Measurements from ENCODE around the gene GNAZ. TPM values are rescaled to one million over a fixed set of nuclear protein-coding genes. Genes with fewer than 3 reads are reported as not detected.
"Not testable (repeated sequence)": the region's sequence is repeated elsewhere in the genome, so short reads cannot be mapped to it uniquely, and the experiment has no call there.

The GNAZ gene
- total RNA-seq, result 3.1 TPM
- long read RNA-seq, partial matches to known transcripts, result 1 of 4 reads
- long read RNA-seq, other reads (novel, unspliced or antisense), result 1 of 4 reads

DNA sequence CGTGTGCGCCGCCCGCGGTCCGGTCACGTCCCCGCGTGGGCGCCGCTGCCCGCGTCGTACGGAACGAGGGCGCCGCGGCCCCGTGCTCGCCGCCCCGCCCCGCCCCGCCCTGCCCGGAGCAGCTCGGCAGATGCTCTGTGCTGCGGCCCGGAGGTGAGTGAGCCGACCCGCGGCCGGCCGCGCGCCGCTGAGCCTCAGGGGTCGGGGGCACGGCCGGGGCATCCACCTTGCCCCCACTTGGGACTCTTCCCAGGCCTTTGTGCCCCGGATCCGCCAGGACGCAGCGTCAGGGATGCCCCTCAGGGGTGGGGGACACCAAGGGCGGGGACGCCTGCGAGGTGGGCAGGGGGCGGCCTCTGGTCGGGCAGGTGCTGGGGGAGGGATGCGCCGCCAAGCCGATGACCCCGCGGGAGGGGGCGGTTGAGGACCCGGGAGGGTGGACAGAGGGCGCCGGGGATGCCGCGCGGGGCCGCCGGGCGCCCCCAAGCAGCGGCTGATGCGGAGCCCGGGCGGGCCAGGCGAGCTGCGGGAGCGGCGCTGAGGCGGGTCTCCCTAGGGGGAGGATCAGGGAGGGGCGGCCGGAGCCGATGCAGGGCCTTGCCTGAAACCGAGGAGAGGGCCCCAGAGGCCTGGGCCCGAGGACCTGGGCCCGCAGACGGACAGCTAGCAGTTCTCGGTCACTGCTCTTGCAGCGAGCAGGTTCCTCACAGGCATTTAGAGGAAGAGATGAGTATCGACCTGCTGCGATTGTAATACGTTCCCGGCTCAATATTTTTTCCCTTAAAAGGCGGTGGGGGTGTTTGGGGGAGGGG, at the start of gene GNAZ:
Gene GNAZ, plus strand, starts transcription at position 102 of the 812 bp plus-strand sequence. CDS start 25,177 bp downstream, outside the sequence.
- ATAC-seq, result no peak
- intact Hi-C loops (cut with DNase I), result no loop called here
- peak; percentile 60 for DNase-seq (ENCODE audit: missing footprints)

DNA sequence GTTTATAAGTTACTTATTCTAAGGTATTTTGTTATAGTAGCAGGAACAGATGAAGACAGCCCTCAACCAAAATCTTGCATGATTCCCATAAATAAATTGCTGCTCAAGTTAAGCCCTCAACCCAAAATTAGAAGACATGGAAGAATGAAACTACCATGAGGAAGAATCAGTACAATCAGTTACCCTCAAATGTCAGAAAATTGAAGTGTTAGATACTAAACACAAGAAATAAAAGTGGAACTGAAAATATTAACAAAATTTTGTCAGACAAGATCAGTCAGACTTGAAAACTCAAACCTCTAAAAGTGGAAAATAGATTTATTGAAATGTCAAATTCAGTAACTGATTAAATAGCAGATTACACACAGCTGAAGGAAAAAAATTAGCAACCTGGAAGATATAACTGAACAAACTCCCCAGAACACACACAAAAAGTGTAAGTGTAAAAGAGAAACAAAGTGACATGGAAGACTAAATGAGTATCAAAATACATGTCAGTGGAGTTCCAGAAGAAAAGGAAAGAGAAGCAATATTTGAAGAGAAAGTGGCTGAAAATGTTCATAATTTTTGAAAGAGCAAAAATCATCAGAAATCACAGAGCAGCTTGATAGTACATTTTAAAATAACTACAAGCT, 49.5 kb upstream of the GNAZ start:
- intact Hi-C loops (cut with DNase I), result no loop called here
- ATAC-seq (no peak), DNase-seq (ENCODE audit: missing footprints) (no peak)

GRCh38 chr22:23021660-23022353, 48.5 kb upstream of the GNAZ start:
- DNase-seq (ENCODE audit: missing footprints); intact Hi-C loops (cut with DNase I); ATAC-seq: not testable (repeated sequence)

DNA sequence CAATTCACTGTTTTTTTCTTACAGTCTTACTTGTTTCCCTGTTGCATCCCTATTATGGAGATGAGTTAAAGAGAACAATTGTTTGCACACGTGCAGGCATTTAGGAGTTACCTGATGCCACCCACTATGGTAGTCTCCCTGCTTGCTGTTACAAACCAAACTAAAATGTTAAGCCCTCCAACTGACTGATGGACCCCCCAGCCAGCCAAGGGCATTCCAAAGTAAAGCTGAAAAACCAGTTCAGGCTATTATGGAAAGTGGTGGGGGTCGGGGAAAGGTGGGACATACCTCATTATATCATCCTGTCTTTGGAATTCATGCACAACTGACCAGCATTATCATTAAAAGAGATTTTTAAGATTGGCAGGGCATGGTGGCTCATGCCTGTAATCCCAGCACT, 47.0 kb upstream of the GNAZ start:
- DNase-seq (ENCODE audit: missing footprints) (no peak), ATAC-seq (no peak)
- intact Hi-C loops (cut with DNase I), result no loop called here

DNA sequence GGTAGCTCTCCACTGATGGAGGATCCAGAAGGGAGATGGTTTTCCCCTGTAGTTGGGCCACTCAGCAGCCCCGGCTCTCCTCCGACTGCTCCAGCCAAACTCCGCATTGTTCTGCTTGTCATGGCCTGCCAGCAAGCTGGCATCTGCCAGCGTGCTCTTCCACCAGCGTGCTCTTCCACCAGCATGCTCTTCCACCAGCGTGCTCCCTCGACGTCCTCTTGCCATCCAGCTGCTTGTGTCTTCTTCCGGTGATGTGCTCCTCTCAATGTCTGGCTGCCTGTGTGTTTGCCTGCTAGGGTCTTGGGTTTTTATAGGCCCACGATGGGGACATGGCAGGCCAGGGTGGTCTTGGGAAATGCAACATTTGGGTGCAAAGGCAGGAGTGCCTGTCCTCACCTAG, 43.5 kb upstream of the GNAZ start:
- ATAC-seq (no peak), DNase-seq (ENCODE audit: missing footprints) (no peak)
- intact Hi-C loops (cut with DNase I), result no loop called here

DNA sequence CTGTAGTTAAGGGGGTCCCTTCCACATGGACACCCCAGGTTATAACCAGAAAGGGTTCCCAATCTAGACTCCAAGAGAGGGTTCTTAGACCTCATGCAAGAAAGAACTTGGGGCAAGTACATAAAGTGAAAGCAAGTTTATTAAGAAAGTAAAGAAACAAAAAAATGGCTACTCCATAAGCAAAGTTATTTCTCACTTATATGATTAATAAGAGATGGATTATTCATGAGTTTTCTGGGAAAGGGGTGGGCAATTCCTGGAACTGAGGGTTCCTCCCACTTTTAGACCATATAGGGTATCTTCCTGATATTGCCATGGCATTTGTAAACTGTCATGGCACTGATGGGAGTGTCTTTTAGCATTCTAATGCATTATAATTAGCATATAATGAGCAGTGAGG, 42.5 kb upstream of the GNAZ start:
- ATAC-seq; intact Hi-C loops (cut with DNase I); DNase-seq (ENCODE audit: missing footprints): not testable (repeated sequence)

- ATAC-seq, result no peak
- intact Hi-C loops (cut with DNase I), result no loop called here
- no peak for DNase-seq (ENCODE audit: missing footprints)
Measured at GRCh38 chr22:23029521-23030228, 40.6 kb upstream of the GNAZ start.

DNA sequence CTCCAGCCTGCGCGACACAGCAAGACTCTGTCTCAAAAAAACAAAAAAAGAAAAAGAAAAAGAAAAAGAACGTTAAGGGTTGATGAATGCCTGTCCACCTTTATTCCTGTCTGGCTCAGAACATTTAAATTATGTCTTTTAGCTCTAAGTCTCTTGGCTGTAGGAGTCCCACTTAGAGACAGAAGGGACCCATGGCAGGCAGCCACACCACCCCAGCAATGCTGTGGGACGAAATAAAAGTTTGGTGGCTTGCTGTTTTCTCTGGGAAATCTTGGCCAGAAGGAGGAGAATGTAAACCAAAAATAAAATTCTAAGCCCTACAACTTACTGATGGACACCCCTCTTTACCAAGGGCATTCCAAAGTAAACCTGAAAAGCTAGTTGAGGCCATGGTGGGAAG, 38.9 kb upstream of the GNAZ start:
- DNase-seq (ENCODE audit: missing footprints) (no peak), ATAC-seq (no peak)
- intact Hi-C loops (cut with DNase I), result no loop called here

- intact Hi-C loops (cut with DNase I), result no loop called here
- no peak for ATAC-seq
- no peak for DNase-seq (ENCODE audit: missing footprints)
Measured at GRCh38 chr22:23031786-23032185, 38.5 kb upstream of the GNAZ start.

DNA sequence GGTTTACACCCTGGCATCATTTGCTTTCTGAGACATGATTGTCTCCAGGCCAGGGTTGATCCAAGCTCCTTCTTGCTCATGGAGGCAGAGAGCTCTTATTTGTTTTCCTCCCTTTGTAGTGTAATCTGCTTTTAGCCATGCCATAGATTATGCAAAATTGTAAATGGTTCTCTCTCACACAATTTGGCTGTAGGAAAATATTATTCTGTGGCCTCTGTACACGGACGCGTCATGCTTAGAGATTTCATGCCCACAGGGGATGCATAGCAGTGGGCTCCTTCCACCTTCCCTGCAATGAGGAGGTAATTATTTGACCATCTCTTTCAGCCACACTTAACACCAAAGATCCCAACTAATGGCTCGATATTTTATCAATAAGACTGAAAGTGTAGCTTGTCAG, 37.7 kb upstream of the GNAZ start:
- DNase-seq (ENCODE audit: missing footprints), result no peak
- intact Hi-C loops (cut with DNase I), result no loop called here
- no peak for ATAC-seq

GRCh38 chr22:23033116-23033905, 37.0 kb upstream of the GNAZ start:
- intact Hi-C loops (cut with DNase I), result no loop called here
- DNase-seq (ENCODE audit: missing footprints), result peak; percentile 23
- ATAC-seq, result no peak

DNA sequence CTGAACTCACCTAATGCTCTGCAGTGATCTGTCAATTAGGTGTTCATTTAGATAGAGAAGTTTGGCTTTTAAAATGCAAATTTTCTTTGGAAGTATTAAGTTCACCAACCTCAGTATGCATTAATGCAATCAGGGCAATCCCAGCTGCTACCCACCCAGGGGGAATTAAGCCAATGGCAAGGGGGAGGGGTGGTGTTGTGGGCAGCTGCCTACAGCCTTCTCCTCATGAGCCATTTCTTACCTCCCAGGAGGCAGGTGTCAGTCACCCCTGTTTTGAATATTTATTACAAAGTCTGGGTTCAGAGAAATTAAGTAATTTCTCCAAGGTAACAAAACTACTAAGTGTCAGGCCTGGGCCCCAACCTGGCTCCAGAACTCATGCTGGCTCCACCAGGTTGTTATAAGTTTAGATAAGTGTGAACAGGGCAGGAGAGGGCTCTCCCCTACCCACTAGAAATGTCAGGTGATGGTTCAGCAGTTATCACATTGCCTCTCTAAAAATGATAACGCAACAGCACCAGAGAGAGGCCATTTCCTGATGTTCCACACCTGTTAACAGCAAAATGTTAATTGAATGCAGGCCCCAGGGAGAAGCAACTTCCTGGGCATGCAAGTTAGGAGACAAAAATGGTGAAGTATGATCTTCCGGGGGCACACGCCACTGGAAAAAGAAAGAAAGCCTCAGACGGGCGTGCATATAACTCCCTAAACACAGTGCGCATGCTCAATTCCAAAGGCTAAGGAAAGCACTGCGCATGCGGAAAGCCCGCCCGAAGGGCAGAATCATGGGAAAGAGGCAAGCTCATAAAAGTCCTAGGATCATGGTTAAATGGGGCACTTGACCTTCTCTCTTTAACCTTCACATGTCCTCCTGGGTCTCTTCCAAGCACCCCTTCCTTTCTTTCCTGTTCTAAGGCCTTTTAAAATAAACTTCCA, 35.4 kb upstream of the GNAZ start:
- DNase-seq (ENCODE audit: missing footprints) (peak; percentile 30), ATAC-seq (no peak)
- intact Hi-C loops (cut with DNase I), result no loop called here

- ATAC-seq (no peak), DNase-seq (ENCODE audit: missing footprints) (peak; percentile 11)
- intact Hi-C loops (cut with DNase I), result no loop called here
Measured at GRCh38 chr22:23035557-23036277, 34.6 kb upstream of the GNAZ start.

- intact Hi-C loops (cut with DNase I), result no loop called here
Measured at GRCh38 chr22:23036684-23037428, 33.5 kb upstream of the GNAZ start.

DNA sequence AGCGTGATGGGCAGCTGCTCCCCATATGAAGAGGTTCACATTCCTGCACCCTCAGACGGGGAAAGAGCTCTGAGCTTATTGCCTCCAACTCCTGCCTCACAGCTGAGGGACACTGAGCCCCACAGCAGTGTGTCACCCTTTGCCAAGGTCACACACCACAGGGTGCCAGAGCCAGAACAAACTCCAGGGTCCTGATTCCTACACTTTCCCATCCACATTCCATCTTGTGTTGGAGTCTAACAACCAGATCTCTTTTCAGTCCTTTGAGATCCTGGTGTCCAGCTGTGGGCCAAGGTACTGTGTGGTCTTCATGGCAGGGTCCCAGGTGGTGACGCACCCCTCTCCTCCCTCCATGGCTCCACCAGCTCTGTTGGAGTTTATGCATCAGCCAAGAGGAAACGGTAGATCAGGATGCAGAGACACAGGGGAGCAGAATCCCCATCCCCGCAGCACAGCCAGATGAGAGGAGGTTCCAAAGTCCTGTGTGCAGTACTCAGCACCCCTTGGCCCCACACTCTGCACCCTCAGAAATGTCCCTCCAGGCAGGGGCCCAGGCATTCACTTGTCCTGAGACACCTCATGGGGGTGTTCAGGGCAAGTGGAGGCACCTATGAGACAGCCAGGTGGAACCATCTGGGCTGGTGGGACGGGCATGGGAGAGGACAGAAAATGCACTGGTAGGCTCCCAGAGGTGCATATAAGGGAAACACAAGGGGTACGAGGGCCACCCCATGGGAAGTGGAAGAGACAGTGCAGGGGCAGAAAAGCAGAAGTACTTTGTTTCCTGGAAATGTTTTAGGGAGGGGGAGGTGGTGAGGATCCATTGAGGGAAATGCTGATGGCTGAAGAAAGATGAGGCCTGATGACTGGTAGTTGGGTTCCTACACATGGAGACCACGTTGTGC, 32.6 kb upstream of the GNAZ start:
- intact Hi-C loops (cut with DNase I), result no loop called here
- DNase-seq (ENCODE audit: missing footprints) (peak; percentile 60), ATAC-seq (no peak)

More at GRCh38 chr22:23036684-23037428, 33.5 kb upstream of the GNAZ start:
- DNase-seq (ENCODE audit: missing footprints), result peak; percentile 9
- ATAC-seq, result peak; percentile 23
